HUES48 (cell line): ENCODE results near the gene CYP4F3.
"Not testable (repeated sequence)": the region's sequence is repeated elsewhere in the genome, so short reads cannot be mapped to it uniquely, and the experiment has no call there.

Experiments used
- H3K27ac ChIP-seq: one replicate; pipeline ENCODE4 v1.7.0; 2013; ENCODE audit warnings: low read depth, low read length, inconsistent platforms
- H3K27me3 ChIP-seq: 2 replicates; pipeline ENCODE4 v1.6.1; 2013; ENCODE audit warnings: mild to moderate bottlenecking, low read length; ENCODE audit not compliant: control insufficient read depth, insufficient read depth
- H3K36me3 ChIP-seq: 2 replicates; pipeline ENCODE4 v1.6.1; 2013; ENCODE audit warnings: low read length; ENCODE audit not compliant: control insufficient read depth, insufficient read depth
- H3K4me1 ChIP-seq: 2 replicates; pipeline ENCODE4 v1.6.1; 2013; ENCODE audit warnings: mild to moderate bottlenecking, low read length; ENCODE audit not compliant: control insufficient read depth, insufficient read depth
- H3K4me3 ChIP-seq: 2 replicates; pipeline ENCODE4 v1.5.1; 2013; ENCODE audit warnings: mild to moderate bottlenecking, low read depth, low read length
- H3K9ac ChIP-seq: 2 replicates; pipeline ENCODE4 v1.6.1; 2013; ENCODE audit warnings: mild to moderate bottlenecking, low read depth, low read length, moderate library complexity
- H3K9me3 ChIP-seq: 2 replicates; pipeline ENCODE4 v1.6.1; 2013; ENCODE audit warnings: low read length; ENCODE audit not compliant: control insufficient read depth, insufficient read depth

Gene CYP4F3

GRCh38 chr19:15640294-15640903 is at the start of gene CYP4F3:
CYP4F3 (plus strand) TSS chr19:15640897; CDS start chr19:15641416, 519 bp downstream.
- Histone ChIP-seq H3K9me3 (peaks cover 84% of the 10 kb centered on the region), H3K4me3 (no peak within 1 kb of the TSS), H3K27ac (no peak within 1 kb of the TSS), H3K27me3 (no peaks in the 10 kb centered on the region), H3K36me3 (no peaks in the 10 kb centered on the region), H3K9ac (no peak within 1 kb of the TSS), H3K4me1 (no peaks in the 10 kb centered on the region)

- no peak overlapping the region for H3K27ac ChIP-seq
- H3K27me3 ChIP-seq = no peaks in the 10 kb centered on the region
- H3K36me3 ChIP-seq = no peaks in the 10 kb centered on the region
- peaks cover 64% of the 10 kb centered on the region for H3K9me3 ChIP-seq
- no peak overlapping the region for H3K9ac ChIP-seq
- no peak overlapping the region for H3K4me3 ChIP-seq
- H3K4me1 ChIP-seq = no peaks in the 10 kb centered on the region
Measured at GRCh38 chr19:15591796-15592195, 48.9 kb upstream of the CYP4F3 start.

GRCh38 chr19:15592506-15592905 is 48.2 kb upstream of the CYP4F3 start:
- not testable (repeated sequence) for H3K36me3 ChIP-seq, H3K27me3 ChIP-seq, H3K4me3 ChIP-seq, H3K4me1 ChIP-seq, H3K27ac ChIP-seq, H3K9ac ChIP-seq
- peaks cover 63% of the 10 kb centered on the region for H3K9me3 ChIP-seq

- H3K27me3 ChIP-seq, H3K4me3 ChIP-seq, H3K9ac ChIP-seq, H3K4me1 ChIP-seq, H3K36me3 ChIP-seq, H3K27ac ChIP-seq: not testable (repeated sequence)
- H3K9me3 ChIP-seq = peaks cover 51% of the 10 kb centered on the region
Measured at GRCh38 chr19:15593766-15594165, 46.9 kb upstream of the CYP4F3 start.

GRCh38 chr19:15595069-15595468 is 45.6 kb upstream of the CYP4F3 start:
- Histone ChIP-seq H3K4me1 (no peaks in the 10 kb centered on the region), H3K27ac (no peak overlapping the region), H3K9me3 (peaks cover 40% of the 10 kb centered on the region), H3K4me3 (no peak overlapping the region), H3K9ac (no peak overlapping the region), H3K36me3 (no peaks in the 10 kb centered on the region), H3K27me3 (no peaks in the 10 kb centered on the region)

GRCh38 chr19:15607978-15608925 is 32.4 kb upstream of the CYP4F3 start:
- not testable (repeated sequence) for H3K9ac ChIP-seq, H3K4me3 ChIP-seq, H3K36me3 ChIP-seq, H3K27me3 ChIP-seq, H3K4me1 ChIP-seq, H3K27ac ChIP-seq
- H3K9me3 ChIP-seq = peaks cover 56% of the 10 kb centered on the region

- no peaks in the 10 kb centered on the region for H3K36me3 ChIP-seq
- H3K27ac ChIP-seq = no peak overlapping the region
- H3K4me3 ChIP-seq = no peak overlapping the region
- H3K9me3 ChIP-seq = peaks cover 59% of the 10 kb centered on the region
- no peak overlapping the region for H3K9ac ChIP-seq
- H3K4me1 ChIP-seq = no peaks in the 10 kb centered on the region
- no peaks in the 10 kb centered on the region for H3K27me3 ChIP-seq
Measured at GRCh38 chr19:15609261-15609660, 31.4 kb upstream of the CYP4F3 start.

GRCh38 chr19:15612342-15612741 is 28.4 kb upstream of the CYP4F3 start:
- Histone ChIP-seq H3K9me3 (peaks cover 71% of the 10 kb centered on the region), H3K27ac (no peak overlapping the region), H3K9ac (no peak overlapping the region), H3K4me3 (no peak overlapping the region), H3K27me3 (no peaks in the 10 kb centered on the region), H3K36me3 (no peaks in the 10 kb centered on the region), H3K4me1 (no peaks in the 10 kb centered on the region)

- Histone ChIP-seq H3K27ac (no peak overlapping the region), H3K27me3 (no peaks in the 10 kb centered on the region), H3K36me3 (no peaks in the 10 kb centered on the region), H3K4me1 (no peaks in the 10 kb centered on the region), H3K9ac (no peak overlapping the region), H3K9me3 (peaks cover 80% of the 10 kb centered on the region), H3K4me3 (no peak overlapping the region)
Measured at GRCh38 chr19:15613338-15613737, 27.4 kb upstream of the CYP4F3 start.

GRCh38 chr19:15614507-15615379 is 26.0 kb upstream of the CYP4F3 start, which contains the start of gene CYP4F8:
CYP4F8 (plus strand) TSS chr19:15615218; CDS start chr19:15615617, 399 bp downstream.
- Histone ChIP-seq H3K27me3 (no peaks in the 10 kb centered on the region), H3K36me3 (no peaks in the 10 kb centered on the region), H3K9me3 (peaks cover 86% of the 10 kb centered on the region), H3K9ac (no peak within 1 kb of the TSS), H3K4me1 (no peaks in the 10 kb centered on the region), H3K4me3 (no peak within 1 kb of the TSS), H3K27ac (no peak within 1 kb of the TSS)
